Measurements from ENCODE around the gene LPCAT4. TPM values are rescaled to one million over a fixed set of nuclear protein-coding genes. Genes with fewer than 3 reads are reported as not detected.

Gene LPCAT4
- total RNA-seq, 4 donors from 2014 or later: 7.5 to 14.9 (median 11.5) TPM

DNA sequence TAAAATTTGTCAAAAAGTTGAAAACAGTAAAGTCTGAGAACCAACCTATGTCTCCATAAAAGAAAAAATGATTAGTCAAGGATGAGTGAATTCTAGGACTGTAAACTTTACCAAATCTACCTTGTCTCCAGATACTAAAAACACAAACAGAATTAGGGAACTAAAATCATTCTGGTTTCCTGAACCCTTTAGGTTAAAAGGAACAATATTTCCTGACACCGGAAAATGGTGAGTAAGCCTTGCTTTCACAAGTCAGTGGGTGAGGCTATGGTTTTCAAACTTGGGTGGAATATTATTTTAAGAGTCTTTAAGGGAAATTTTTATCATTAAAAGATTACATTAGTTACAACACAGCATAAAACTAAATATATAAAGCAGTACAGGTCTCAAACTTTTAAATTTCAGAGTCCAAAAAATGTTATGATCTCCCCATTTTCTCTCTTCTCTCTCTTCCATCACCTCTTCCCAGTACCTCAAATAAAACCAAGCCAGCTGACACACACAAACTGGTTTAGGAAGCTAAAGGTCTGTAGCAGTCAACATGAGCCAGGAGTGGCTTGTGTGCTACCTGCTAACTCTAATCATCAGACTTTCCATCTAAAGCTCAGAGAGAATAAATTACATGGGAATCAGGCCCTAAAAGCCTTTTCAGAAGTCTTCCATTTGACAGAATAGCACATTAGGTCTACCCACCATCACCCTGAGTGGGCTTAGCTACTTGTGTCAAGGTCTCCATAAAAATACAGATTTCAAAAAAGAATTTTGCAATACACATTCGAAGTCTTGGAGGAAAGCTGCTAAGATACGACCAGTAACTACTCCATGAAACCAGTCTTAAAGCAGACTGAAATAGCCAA is 31.6 kb downstream of the LPCAT4 start:
- peak overlapping the region in 3 of 4 donors; percentile 24 to 43 (median 25) for H3K27ac ChIP-seq (replicated peaks in 1 of 4)
- H3K4me1 ChIP-seq: peaks cover 23 to 42% (median 33%) of the 10 kb centered on the region in 4 donors
- H3K36me3 ChIP-seq: peaks cover 0 to 14% (median 3%) of the 10 kb centered on the region in 4 donors
- H3K4me3 ChIP-seq: peak overlapping the region; percentile 5 to 78 (median 6)
- intact Hi-C loops (cut with DNase I): loop anchor here (10.0 kb wide), 1 partner anchor 231 kb away; the partner anchor contains the start of genes EMC7 and PGBD4
- H3K27me3 ChIP-seq: no peaks in the 10 kb centered on the region
- TF ChIP-seq EP300 (IDR thresholded peaks at IDR 0.05): no peak
- no peak for TF ChIP-seq POLR2A (IDR thresholded peaks at IDR 0.05; ENCODE audit: low read depth)
- no peak for TF ChIP-seq POLR2AphosphoS5 (IDR thresholded peaks at IDR 0.05)
- TF ChIP-seq, protein P1, sequence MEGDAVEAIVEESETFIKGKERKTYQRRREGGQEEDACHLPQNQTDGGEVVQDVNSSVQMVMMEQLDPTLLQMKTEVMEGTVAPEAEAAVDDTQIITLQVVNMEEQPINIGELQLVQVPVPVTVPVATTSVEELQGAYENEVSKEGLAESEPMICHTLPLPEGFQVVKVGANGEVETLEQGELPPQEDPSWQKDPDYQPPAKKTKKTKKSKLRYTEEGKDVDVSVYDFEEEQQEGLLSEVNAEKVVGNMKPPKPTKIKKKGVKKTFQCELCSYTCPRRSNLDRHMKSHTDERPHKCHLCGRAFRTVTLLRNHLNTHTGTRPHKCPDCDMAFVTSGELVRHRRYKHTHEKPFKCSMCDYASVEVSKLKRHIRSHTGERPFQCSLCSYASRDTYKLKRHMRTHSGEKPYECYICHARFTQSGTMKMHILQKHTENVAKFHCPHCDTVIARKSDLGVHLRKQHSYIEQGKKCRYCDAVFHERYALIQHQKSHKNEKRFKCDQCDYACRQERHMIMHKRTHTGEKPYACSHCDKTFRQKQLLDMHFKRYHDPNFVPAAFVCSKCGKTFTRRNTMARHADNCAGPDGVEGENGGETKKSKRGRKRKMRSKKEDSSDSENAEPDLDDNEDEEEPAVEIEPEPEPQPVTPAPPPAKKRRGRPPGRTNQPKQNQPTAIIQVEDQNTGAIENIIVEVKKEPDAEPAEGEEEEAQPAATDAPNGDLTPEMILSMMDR (IDR thresholded peaks at IDR 0.05): no peak
- 74% methylated on average over 3 of the region's 3 CpGs for WGBS
- no peaks in the 10 kb centered on the region for H3K9me3 ChIP-seq
- DNase-seq (ENCODE audit: extremely low spot score): no peak

- DNase-seq (ENCODE audit: extremely low spot score): no peak
- 74% methylated on average over 4 of the region's 4 CpGs for WGBS
- no peak overlapping the region for H3K27ac ChIP-seq (replicated peaks in 1 of 4)
- TF ChIP-seq POLR2AphosphoS5 (IDR thresholded peaks at IDR 0.05) (no peak), EP300 (IDR thresholded peaks at IDR 0.05) (no peak)
- TF ChIP-seq, protein P1 (IDR thresholded peaks at IDR 0.05): no peak
- peaks cover 23 to 42% (median 33%) of the 10 kb centered on the region in 4 donors for H3K4me1 ChIP-seq
- no peaks in the 10 kb centered on the region for H3K9me3 ChIP-seq
- intact Hi-C loops (cut with DNase I): loop anchor here (10.0 kb wide), 1 partner anchor 230 kb away; the partner anchor contains the start of genes EMC7 and PGBD4
- H3K4me3 ChIP-seq: peak overlapping the region in 1 of 4 donors; percentile 2
- H3K27me3 ChIP-seq: no peaks in the 10 kb centered on the region
- peaks cover 0 to 7% (median 3%) of the 10 kb centered on the region in 4 donors for H3K36me3 ChIP-seq
Observed at GRCh38 chr15:34334672-34335071, 32.3 kb downstream of the LPCAT4 start.

GRCh38 chr15:34332553-34333120 is 34.4 kb downstream of the LPCAT4 start:
- Histone ChIP-seq H3K27me3 (no peaks in the 10 kb centered on the region), H3K36me3 (peaks cover 0 to 6% (median 0%) of the 10 kb centered on the region in 4 donors), H3K4me3 (no peak overlapping the region), H3K27ac (replicated peaks in 1 of 4) (no peak overlapping the region), H3K9me3 (no peaks in the 10 kb centered on the region), H3K4me1 (peaks cover 17 to 36% (median 27%) of the 10 kb centered on the region in 4 donors)
- DNase-seq (ENCODE audit: extremely low spot score): no peak
- over 99% methylated on average over 6 of the region's 6 CpGs for WGBS
- intact Hi-C loops (cut with DNase I): loop anchor here (10.0 kb wide), 1 partner anchor 228 kb away; the partner anchor contains the start of genes EMC7 and PGBD4
- TF ChIP-seq, protein P1 (IDR thresholded peaks at IDR 0.05): no peak
- no peak for TF ChIP-seq EP300 (IDR thresholded peaks at IDR 0.05)
- TF ChIP-seq POLR2AphosphoS5 (IDR thresholded peaks at IDR 0.05): no peak
- TF ChIP-seq POLR2A (IDR thresholded peaks at IDR 0.05; ENCODE audit: low read depth): no peak

DNA sequence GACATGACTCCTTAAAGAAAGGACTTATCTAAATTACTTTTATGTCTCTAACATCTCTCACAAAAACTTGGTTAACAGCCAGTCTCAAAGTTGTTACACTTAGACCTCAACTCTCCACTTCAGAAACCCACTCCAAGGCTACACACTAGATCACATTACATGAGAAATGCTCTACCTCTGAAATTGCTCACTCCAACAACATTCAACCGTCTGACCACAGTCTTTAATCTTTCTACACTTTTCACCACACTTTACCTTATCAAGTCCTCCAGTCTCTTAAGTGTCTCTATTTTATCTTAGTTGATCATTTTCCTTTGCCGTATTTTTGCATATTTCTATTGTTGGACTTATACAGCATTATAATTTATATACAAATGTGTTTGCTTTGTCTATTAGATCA is 35.2 kb downstream of the LPCAT4 start:
- Histone ChIP-seq H3K36me3 (peaks cover 0 to 6% (median 0%) of the 10 kb centered on the region in 4 donors), H3K27me3 (no peaks in the 10 kb centered on the region), H3K4me1 (peaks cover 15 to 31% (median 23%) of the 10 kb centered on the region in 4 donors), H3K27ac (replicated peaks in 1 of 4) (no peak overlapping the region), H3K9me3 (no peaks in the 10 kb centered on the region), H3K4me3 (no peak overlapping the region)
- WGBS: 77% methylated on average over 2 of the region's 2 CpGs
- intact Hi-C loops (cut with DNase I): loop anchor here (10.0 kb wide), 1 partner anchor 227 kb away; the partner anchor contains the start of genes EMC7 and PGBD4
- no peak for DNase-seq (ENCODE audit: extremely low spot score)
- no peak for TF ChIP-seq EP300 (IDR thresholded peaks at IDR 0.05)
- no peak for TF ChIP-seq POLR2AphosphoS5 (IDR thresholded peaks at IDR 0.05)
- TF ChIP-seq, protein P1 (IDR thresholded peaks at IDR 0.05): no peak
- no peak for TF ChIP-seq POLR2A (IDR thresholded peaks at IDR 0.05; ENCODE audit: low read depth)
